Measurements from ENCODE around the gene PEX11B.
A peak's percentile ranks its signal among the peaks of the same experiment; 100 is the strongest.

PEX11B gene

DNA sequence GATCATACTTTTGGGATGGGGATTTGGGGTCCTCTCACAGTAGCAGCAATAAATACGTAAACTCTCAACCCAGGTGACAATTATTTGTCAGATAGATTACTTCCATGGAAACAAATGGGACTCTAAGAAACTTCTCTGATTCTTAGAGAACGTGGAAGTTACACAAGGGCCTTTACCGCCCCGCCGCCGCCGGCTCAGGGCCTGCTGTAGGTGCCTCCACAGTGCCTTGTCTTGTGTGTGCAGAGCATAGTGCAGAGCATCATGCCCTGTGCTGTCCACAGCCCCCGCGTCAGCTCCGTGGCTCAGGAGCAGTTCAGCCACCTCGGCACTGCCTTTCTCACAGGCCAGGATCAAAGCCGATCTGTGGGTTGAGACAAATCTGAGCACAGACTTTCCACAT is 43.9 kb downstream of the PEX11B start:
- DNase-seq (ENCODE audit: low read depth), result no peak
- H3K4me3 ChIP-seq (ENCODE audit: low read length), result no peak overlapping the region
- TF ChIP-seq, protein P1, sequence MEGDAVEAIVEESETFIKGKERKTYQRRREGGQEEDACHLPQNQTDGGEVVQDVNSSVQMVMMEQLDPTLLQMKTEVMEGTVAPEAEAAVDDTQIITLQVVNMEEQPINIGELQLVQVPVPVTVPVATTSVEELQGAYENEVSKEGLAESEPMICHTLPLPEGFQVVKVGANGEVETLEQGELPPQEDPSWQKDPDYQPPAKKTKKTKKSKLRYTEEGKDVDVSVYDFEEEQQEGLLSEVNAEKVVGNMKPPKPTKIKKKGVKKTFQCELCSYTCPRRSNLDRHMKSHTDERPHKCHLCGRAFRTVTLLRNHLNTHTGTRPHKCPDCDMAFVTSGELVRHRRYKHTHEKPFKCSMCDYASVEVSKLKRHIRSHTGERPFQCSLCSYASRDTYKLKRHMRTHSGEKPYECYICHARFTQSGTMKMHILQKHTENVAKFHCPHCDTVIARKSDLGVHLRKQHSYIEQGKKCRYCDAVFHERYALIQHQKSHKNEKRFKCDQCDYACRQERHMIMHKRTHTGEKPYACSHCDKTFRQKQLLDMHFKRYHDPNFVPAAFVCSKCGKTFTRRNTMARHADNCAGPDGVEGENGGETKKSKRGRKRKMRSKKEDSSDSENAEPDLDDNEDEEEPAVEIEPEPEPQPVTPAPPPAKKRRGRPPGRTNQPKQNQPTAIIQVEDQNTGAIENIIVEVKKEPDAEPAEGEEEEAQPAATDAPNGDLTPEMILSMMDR (IDR thresholded peaks at IDR 0.05; ENCODE audit: insufficient read depth, low read depth, low read length, missing control alignments), result no peak

DNA sequence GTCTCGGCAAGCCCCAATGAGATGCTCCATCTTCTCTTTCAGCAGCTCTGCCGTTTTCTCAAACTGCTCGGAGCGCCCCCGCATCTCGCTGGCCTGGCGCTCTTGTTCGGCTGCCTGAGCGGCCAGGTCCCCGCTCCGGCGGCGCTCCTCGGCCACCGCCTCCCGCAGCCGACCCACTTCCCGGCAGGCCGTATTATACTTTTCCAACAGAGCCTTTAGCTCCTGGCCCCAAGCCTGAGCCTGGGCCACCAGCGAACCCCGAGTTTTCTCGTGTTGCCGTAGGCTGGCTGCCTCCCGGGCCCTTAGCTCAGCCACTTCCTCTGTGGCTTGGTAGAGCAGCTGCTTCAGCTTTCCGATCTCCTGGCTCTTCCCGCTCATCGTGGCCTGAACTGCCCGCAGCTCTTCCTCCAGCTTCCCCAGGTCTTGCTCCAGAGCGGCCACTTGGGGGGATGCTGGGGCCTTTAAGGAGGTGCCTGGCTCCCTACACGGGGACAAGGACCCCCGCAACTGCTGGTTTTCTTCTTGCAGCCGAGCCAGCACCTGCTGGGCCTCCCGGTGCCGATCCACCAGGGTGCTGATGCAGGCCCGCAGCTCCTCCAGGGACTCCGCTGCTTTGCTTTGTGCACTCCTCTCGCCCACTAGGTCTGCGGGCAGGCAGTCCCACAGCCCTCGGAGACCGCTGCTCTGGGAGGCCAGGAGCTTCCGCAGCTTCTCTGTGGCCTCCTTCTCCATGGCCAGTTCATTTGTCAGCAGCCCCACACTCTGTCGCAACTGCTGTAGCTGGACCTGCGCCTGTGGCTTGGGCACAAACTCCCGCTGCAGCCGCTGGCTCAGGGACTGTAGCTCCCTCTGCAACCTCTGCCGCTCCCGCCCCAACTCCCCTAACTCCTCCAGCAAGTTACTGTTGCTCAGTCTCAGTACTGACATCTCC is 46.3 kb downstream of the PEX11B start:
- TF ChIP-seq, protein P1 (IDR thresholded peaks at IDR 0.05; ENCODE audit: insufficient read depth, low read depth, low read length, missing control alignments), result no peak
- H3K4me3 ChIP-seq (ENCODE audit: low read length), result peak overlapping the region; percentile 0
- no peak for DNase-seq (ENCODE audit: low read depth)

DNA sequence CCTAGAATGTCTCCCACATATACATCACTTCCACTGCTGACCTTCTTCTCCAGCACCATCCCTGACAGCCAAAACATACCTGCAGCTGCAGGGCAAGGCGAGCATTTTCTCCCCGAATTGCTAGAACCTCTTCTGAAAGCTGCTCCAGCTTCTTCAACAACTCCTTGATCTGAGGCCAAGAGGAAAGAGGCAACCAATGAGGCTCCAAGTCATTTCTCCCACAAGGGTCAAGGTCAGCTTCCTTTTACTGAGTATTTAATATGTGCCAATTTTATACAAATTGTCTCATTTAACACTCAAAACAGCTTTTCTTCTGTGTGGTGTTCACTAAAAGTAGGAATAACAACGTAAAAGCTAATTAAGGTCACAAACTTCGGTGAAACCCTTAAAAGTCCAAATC is 50.3 kb downstream of the PEX11B start:
- TF ChIP-seq, protein P1 (IDR thresholded peaks at IDR 0.05; ENCODE audit: insufficient read depth, low read depth, low read length, missing control alignments), result no peak
- H3K4me3 ChIP-seq (ENCODE audit: low read length), result no peak overlapping the region
- DNase-seq (ENCODE audit: low read depth), result no peak

DNA sequence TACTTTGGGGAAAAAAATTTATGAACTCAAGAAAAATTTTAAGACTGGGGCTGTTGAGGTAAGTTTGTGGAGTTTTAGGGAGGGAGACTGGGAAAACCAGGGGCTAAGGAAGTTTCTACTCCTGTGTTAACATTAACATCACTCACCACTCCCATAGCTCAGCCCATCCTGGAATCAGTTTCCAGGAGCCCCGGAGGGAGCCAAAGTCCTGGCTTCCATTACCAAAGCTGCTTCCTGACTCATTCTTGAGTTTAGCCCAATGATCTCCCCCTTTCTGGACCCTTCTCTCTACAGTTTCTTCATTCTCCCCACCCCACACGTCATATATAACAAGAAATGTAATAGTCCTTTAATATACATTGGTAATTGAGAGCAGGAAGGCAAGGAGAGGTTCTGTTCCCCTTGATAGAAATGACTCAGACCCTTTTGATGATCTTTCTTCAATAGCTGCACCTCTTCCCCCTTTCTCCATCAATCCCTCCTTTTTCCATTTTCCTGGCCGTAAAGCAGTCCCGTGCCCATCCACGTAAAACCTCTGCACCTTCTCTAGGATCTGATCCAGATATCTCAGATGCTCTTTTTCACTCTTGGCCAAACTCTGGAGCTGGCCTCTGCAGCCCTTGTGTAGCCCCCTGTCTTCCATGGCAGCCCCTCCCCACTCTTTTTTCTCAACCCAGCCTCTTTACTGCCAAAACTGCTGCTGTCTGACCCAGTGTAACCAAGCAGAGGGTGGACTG is 55.1 kb downstream of the PEX11B start:
- DNase-seq (ENCODE audit: low read depth), result no peak
- H3K4me3 ChIP-seq (ENCODE audit: low read length), result no peak overlapping the region
- TF ChIP-seq, protein P1 (IDR thresholded peaks at IDR 0.05; ENCODE audit: insufficient read depth, low read depth, low read length, missing control alignments), result no peak

Measured in epithelial cell of esophagus (primary cell).